Activated naive CD4-positive, alpha-beta T cell treated with anti-CD3 and anti-CD28 coated beads for 36 hours (primary cell): ENCODE measurements around the gene NMT1. TPM values are rescaled to one million over a fixed set of nuclear protein-coding genes. Genes with fewer than 3 reads are reported as not detected.
A peak's percentile ranks its signal among the peaks of the same experiment; 100 is the strongest.

Source experiments
- CTCF ChIA-PET: fragments of 350-600 bp; sonication (Branson Sonifier 250); formaldehyde crosslinking; loops from one replicate; lab custom pipeline; 2021; ENCODE audit warnings: antibody characterized with exemption; lab: Charles Lee
- DNase-seq: peaks from one replicate; pipeline ENCODE4 v3.0.0-alpha.2; 2020
- H3K27ac Mint-ChIP-seq: one replicate; pipeline ENCODE4 v1.8.0; 2021; ENCODE audit warnings: mild to moderate bottlenecking, mixed read lengths
- H3K27me3 Mint-ChIP-seq: one replicate; pipeline ENCODE4 v1.8.0; 2021; ENCODE audit warnings: low read depth, mixed read lengths
- H3K36me3 Mint-ChIP-seq: one replicate; pipeline ENCODE4 v1.8.0; 2021; ENCODE audit warnings: low read depth, mixed read lengths
- H3K4me1 Mint-ChIP-seq: one replicate; pipeline ENCODE4 v1.8.0; 2021; ENCODE audit warnings: low read depth, mixed read lengths
- H3K4me3 Mint-ChIP-seq: one replicate; pipeline ENCODE4 v1.8.0; 2021; ENCODE audit warnings: mild to moderate bottlenecking, moderate library complexity, mixed read lengths
- H3K9me3 Mint-ChIP-seq: one replicate; pipeline ENCODE4 v1.8.0; 2021; ENCODE audit warnings: mixed read lengths
- intact Hi-C: fragments of 100-400 bp; cut with micrococcal nuclease; formaldehyde crosslinking; loops from one replicate; pipeline ENCODE4 v1.15.1; 2023
- total RNA-seq, 2 experiments: library from RNA; stranded (reverse); gene quantifications; one replicate each; pipeline ENCODE4 v1.2.3, GENCODE V29; 2021

NMT1 gene
- total RNA-seq, 2 experiments from 2014 or later: 234 to 235 TPM

- peak overlapping the region; percentile 87 for H3K4me3 Mint-ChIP-seq
- H3K27ac Mint-ChIP-seq: peak overlapping the region; percentile 93
- intact Hi-C loops: loop anchor here (1.0 to 10.0 kb wide), 8 partner anchors 9 to 286 kb away; partner anchors contain the start of genes C1QL1, EFTUD2, HEXIM1 and HEXIM2
- H3K4me1 Mint-ChIP-seq: peaks cover 47% of the 10 kb centered on the region
- peaks cover 15% of the 10 kb centered on the region for H3K36me3 Mint-ChIP-seq
- no peak for DNase-seq
- H3K9me3 Mint-ChIP-seq: no peaks in the 10 kb centered on the region
- H3K27me3 Mint-ChIP-seq: no peaks in the 10 kb centered on the region
- CTCF ChIA-PET: interaction anchor here (0.6 to 1.5 kb wide), 5 partner anchors 9 to 240 kb away, joined by 3 to 5 read pairs (median 4); partner anchors contain the start of gene DCAKD
Observed at GRCh38 chr17:45061606-45062205, 589 bp downstream of the NMT1 start.

DNA sequence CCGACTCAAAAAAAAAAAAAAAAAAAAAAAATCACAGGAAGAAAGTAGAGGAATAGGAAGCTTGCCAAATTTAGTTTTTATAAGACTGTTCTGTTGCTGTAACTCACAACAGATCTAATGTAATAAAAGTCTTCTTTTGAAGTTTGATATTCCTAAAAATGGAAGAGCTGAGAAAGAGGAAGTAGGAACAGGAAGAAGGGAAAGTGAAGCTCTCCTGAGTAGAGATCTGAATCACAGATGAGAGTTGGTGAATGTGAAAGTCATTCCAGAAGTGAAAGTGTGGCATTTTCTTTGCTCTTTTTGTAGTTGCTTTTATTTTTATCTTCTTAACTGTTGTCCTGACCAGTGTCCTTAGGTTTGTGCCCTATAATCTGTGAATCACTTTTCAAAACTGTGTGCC lies 2.1 kb downstream of the NMT1 start:
- CTCF ChIA-PET: interaction anchor here (0.7 kb wide), 1 partner anchor 148 kb away, joined by 3 read pairs; no protein-coding TSS in a partner anchor

GRCh38 chr17:45067637-45068036 lies 6.5 kb downstream of the NMT1 start:
- H3K4me3 Mint-ChIP-seq: no peak overlapping the region
- H3K9me3 Mint-ChIP-seq: no peaks in the 10 kb centered on the region
- peaks cover 26% of the 10 kb centered on the region for H3K36me3 Mint-ChIP-seq
- DNase-seq: no peak
- intact Hi-C loops: loop anchor here (10.0 kb wide), 1 partner anchor 247 kb away; the partner anchor contains the start of gene MAP3K14
- no peak overlapping the region for H3K27ac Mint-ChIP-seq
- peaks cover 46% of the 10 kb centered on the region for H3K4me1 Mint-ChIP-seq
- CTCF ChIA-PET: interaction anchor here (1.0 to 1.6 kb wide), 3 partner anchors 31 to 68 kb away, joined by 3 to 4 read pairs (median 3); partner anchors contain the start of gene ACBD4
- no peaks in the 10 kb centered on the region for H3K27me3 Mint-ChIP-seq

More for the DNA sequence above, 2.1 kb downstream of the NMT1 start:
- DNase-seq: no peak
- H3K4me3 Mint-ChIP-seq: peak overlapping the region; percentile 15
- no peaks in the 10 kb centered on the region for H3K27me3 Mint-ChIP-seq
- peaks cover 55% of the 10 kb centered on the region for H3K4me1 Mint-ChIP-seq
- intact Hi-C loops: loop anchor here (10.0 kb wide), 1 partner anchor 252 kb away; the partner anchor contains the start of gene MAP3K14
- H3K27ac Mint-ChIP-seq: peak overlapping the region; percentile 58
- no peaks in the 10 kb centered on the region for H3K9me3 Mint-ChIP-seq
- H3K36me3 Mint-ChIP-seq: peaks cover 22% of the 10 kb centered on the region

DNA sequence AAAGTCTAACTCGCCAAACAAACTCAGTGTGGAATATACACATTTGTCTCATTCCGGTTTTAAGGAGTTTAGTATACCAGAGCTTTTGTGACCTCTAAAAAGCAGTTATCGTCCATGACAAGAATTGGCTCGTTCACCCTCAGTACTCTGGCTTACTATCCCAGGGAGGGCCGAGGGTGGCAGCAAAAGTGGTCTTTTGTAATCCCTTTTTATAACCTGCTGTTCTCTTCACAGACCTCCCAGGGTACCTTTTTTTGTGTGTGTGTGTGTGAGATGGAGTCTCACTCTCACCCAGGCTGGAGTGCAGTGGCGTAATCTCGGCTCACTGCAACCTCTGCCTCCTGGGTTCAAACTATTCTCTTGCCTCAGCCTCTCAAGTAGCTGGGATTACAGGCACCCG lies 8.9 kb downstream of the NMT1 start:
- Mint-ChIP-seq H3K36me3 (peaks cover 30% of the 10 kb centered on the region), H3K27ac (no peak overlapping the region), H3K4me1 (peaks cover 32% of the 10 kb centered on the region), H3K9me3 (no peaks in the 10 kb centered on the region), H3K4me3 (no peak overlapping the region), H3K27me3 (no peaks in the 10 kb centered on the region)
- intact Hi-C loops: no loop called here
- DNase-seq: no peak
- CTCF ChIA-PET: interaction anchor here (2.0 kb wide), 1 partner anchor 29 kb away, joined by 5 read pairs; no protein-coding TSS in a partner anchor

DNA sequence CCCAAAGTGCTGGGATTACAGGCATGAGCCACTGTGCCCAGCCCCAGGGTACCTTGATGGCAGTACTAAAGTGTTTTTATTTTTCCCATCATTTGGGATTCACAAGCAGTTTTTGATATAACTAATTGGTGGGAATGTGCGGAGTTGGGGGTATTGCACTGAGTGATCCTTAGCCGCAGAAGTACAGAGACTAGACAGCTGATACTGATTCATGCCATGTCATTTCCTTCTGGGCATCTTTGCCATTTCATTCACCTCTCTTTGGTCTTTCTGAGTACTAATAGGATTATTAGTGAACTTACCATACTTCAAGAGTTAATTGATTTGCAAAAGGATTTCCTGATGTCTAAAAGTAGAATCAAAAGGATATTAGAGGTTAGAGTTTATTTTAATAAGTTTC lies 9.7 kb downstream of the NMT1 start:
- Mint-ChIP-seq H3K4me3 (no peak overlapping the region), H3K27me3 (no peaks in the 10 kb centered on the region), H3K36me3 (peaks cover 33% of the 10 kb centered on the region), H3K9me3 (no peaks in the 10 kb centered on the region), H3K27ac (no peak overlapping the region), H3K4me1 (peaks cover 34% of the 10 kb centered on the region)
- no peak for DNase-seq
- intact Hi-C loops: no loop called here
- CTCF ChIA-PET: no interaction called here

DNA sequence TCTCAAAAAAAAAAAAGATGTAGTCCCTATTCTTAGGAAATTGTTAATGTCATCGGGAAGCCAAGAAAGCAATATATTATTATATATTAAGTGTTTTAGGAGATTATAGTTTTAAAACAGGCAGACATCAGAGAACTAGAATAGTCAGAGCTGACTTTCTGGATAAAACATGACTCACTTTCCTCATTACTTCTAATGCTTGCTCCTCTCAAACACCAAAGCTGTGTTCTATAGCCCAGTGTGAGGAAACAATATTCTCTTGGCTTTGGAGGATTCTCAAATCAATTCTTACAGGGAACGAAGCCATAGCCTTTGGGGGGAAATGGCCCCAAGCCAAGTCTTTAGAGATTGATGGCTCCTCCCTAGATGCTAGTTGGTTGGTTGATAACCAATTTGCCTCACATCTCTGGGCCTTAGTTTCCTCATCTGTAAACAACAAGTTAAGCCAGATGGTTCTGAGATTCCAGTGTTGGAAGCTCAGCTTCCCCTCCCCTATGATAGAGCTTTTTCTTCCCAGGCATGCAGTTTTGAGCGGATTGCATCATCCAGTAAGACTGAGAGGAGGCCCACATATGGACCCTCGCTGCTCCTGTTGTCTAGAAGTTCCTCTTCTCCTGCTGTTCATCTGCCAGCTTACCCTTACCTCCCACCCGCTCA lies 12.4 kb downstream of the NMT1 start:
- Mint-ChIP-seq H3K4me1 (peaks cover 30% of the 10 kb centered on the region), H3K27me3 (no peaks in the 10 kb centered on the region), H3K36me3 (peaks cover 27% of the 10 kb centered on the region), H3K4me3 (no peak overlapping the region), H3K9me3 (no peaks in the 10 kb centered on the region), H3K27ac (peak overlapping the region; percentile 42)
- intact Hi-C loops: no loop called here
- CTCF ChIA-PET: interaction anchor here (0.6 to 1.6 kb wide), 4 partner anchors 12 to 162 kb away, joined by 3 to 6 read pairs (median 5); partner anchors contain the start of gene NMT1
- DNase-seq: no peak

DNA sequence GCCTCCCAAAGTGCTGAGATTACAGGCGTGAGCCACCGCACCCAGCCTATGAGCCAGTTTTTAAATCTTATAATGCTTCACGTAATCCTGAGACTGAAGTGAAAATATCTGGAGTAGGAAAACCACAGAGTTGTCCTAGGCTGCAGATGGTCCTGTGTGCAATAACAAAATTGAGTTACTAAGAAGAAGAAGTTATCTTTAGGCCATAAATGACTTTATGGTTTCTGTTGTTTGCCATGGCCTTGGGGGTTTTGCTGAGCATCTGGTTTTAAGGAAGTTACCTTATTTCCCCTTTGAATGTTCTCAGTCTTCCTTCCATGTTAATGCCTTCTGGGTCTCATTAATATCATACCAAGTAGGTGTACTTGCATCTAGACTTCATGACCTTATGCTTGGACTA lies 16.5 kb downstream of the NMT1 start:
- DNase-seq: no peak
- intact Hi-C loops: no loop called here
- Mint-ChIP-seq H3K4me3 (no peak overlapping the region), H3K4me1 (peaks cover 23% of the 10 kb centered on the region), H3K27ac (no peak overlapping the region), H3K27me3 (no peaks in the 10 kb centered on the region), H3K9me3 (no peaks in the 10 kb centered on the region), H3K36me3 (peaks cover 26% of the 10 kb centered on the region)
- CTCF ChIA-PET: interaction anchor here (0.8 to 2.8 kb wide), 3 partner anchors 22 to 120 kb away, joined by 3 to 9 read pairs (median 5); partner anchors contain the start of gene ACBD4

GRCh38 chr17:45081047-45081703 lies 20.1 kb downstream of the NMT1 start:
- no peak for DNase-seq
- CTCF ChIA-PET: no interaction called here
- H3K27me3 Mint-ChIP-seq: no peaks in the 10 kb centered on the region
- H3K36me3 Mint-ChIP-seq: peaks cover 17% of the 10 kb centered on the region
- H3K4me3 Mint-ChIP-seq: no peak overlapping the region
- no peak overlapping the region for H3K27ac Mint-ChIP-seq
- peaks cover 10% of the 10 kb centered on the region for H3K4me1 Mint-ChIP-seq
- H3K9me3 Mint-ChIP-seq: no peaks in the 10 kb centered on the region
- intact Hi-C loops: no loop called here

GRCh38 chr17:45086391-45086790 lies 25.3 kb downstream of the NMT1 start:
- no peak for DNase-seq
- Mint-ChIP-seq H3K9me3 (no peaks in the 10 kb centered on the region), H3K27me3 (no peaks in the 10 kb centered on the region), H3K36me3 (peaks cover 33% of the 10 kb centered on the region), H3K4me3 (no peak overlapping the region), H3K27ac (no peak overlapping the region), H3K4me1 (no peaks in the 10 kb centered on the region)
- CTCF ChIA-PET: interaction anchor here (0.7 to 1.4 kb wide), 3 partner anchors 13 to 112 kb away, joined by 3 to 5 read pairs (median 3); partner anchors contain the start of gene ACBD4
- intact Hi-C loops: no loop called here

- no peaks in the 10 kb centered on the region for H3K9me3 Mint-ChIP-seq
- no peak overlapping the region for H3K4me3 Mint-ChIP-seq
- intact Hi-C loops: no loop called here
- CTCF ChIA-PET: interaction anchor here (1.0 to 1.4 kb wide), 3 partner anchors 9 to 111 kb away, joined by 3 to 5 read pairs (median 3); no protein-coding TSS in a partner anchor
- H3K27me3 Mint-ChIP-seq: no peaks in the 10 kb centered on the region
- H3K4me1 Mint-ChIP-seq: no peaks in the 10 kb centered on the region
- H3K27ac Mint-ChIP-seq: no peak overlapping the region
- no peak for DNase-seq
- peaks cover 32% of the 10 kb centered on the region for H3K36me3 Mint-ChIP-seq
Observed at GRCh38 chr17:45086865-45087503, 25.9 kb downstream of the NMT1 start.

GRCh38 chr17:45087504-45087975 lies 26.4 kb downstream of the NMT1 start:
- Mint-ChIP-seq H3K9me3 (no peaks in the 10 kb centered on the region), H3K27ac (no peak overlapping the region), H3K36me3 (peaks cover 35% of the 10 kb centered on the region)

More at GRCh38 chr17:45087504-45087975, 26.4 kb downstream of the NMT1 start:
- DNase-seq: no peak
- H3K4me3 Mint-ChIP-seq: no peak overlapping the region
- CTCF ChIA-PET: interaction anchor here (1.0 to 1.6 kb wide), 3 partner anchors 9 to 48 kb away, joined by 3 read pairs; partner anchors contain the start of gene ACBD4
- intact Hi-C loops: no loop called here
- no peaks in the 10 kb centered on the region for H3K4me1 Mint-ChIP-seq
- H3K27me3 Mint-ChIP-seq: no peaks in the 10 kb centered on the region
